KG1 (cell line): Measurements from ENCODE around the gene MTAP.
"Not testable (repeated sequence)": the region's sequence is repeated elsewhere in the genome, so short reads cannot be mapped to it uniquely, and the experiment has no call there.

Experiments
- DNase-seq: peaks from one replicate; lab custom pipeline; 2025; lab: John Stamatoyannopoulos, UW

Gene MTAP

GRCh38 chr9:21919377-21920362 is 117.2 kb downstream of the MTAP start:
- DNase-seq: peak; percentile 45

- DNase-seq: no peak
These were observed 121.3 kb downstream of the MTAP start for GRCh38 chr9:21923694-21924093.

GRCh38 chr9:21927752-21928151 is 125.3 kb downstream of the MTAP start:
- no peak for DNase-seq

- no peak for DNase-seq
These were observed 129.0 kb downstream of the MTAP start for GRCh38 chr9:21931428-21931827.

GRCh38 chr9:21933281-21933680 is 130.8 kb downstream of the MTAP start:
- DNase-seq: no peak

- no peak for DNase-seq
These were observed 131.4 kb downstream of the MTAP start for GRCh38 chr9:21933865-21934264.

- DNase-seq: no peak
These were observed 133.2 kb downstream of the MTAP start for GRCh38 chr9:21935631-21936030.

GRCh38 chr9:21936161-21936560 is 133.7 kb downstream of the MTAP start:
- DNase-seq: no peak

GRCh38 chr9:21941337-21941995 is 139.0 kb downstream of the MTAP start:
- DNase-seq: no peak

- DNase-seq: no peak
These were observed 141.0 kb downstream of the MTAP start for GRCh38 chr9:21943464-21943863.

GRCh38 chr9:21945606-21946005 is 143.2 kb downstream of the MTAP start:
- no peak for DNase-seq

- no peak for DNase-seq
These were observed 156.4 kb downstream of the MTAP start for GRCh38 chr9:21958833-21959232.

- DNase-seq: not testable (repeated sequence)
These were observed 156.8 kb downstream of the MTAP start for GRCh38 chr9:21959268-21959667.

GRCh38 chr9:21961569-21961968 is 159.1 kb downstream of the MTAP start:
- no peak for DNase-seq

GRCh38 chr9:21964925-21965385 is 162.5 kb downstream of the MTAP start:
- no peak for DNase-seq

- DNase-seq: peak; percentile 23
These were observed 163.0 kb downstream of the MTAP start for GRCh38 chr9:21965401-21965951.

- no peak for DNase-seq
These were observed 163.9 kb downstream of the MTAP start for GRCh38 chr9:21966140-21966851.

- DNase-seq: no peak
These were observed 164.7 kb downstream of the MTAP start for GRCh38 chr9:21967169-21967568.

GRCh38 chr9:21967702-21968101 is 165.3 kb downstream of the MTAP start:
- DNase-seq: no peak

- no peak for DNase-seq
These were observed 166.0 kb downstream of the MTAP start for GRCh38 chr9:21968331-21969010.
